GM23338 (cell line): ENCODE data around the gene NCOA1. TPM values are rescaled to one million over a fixed set of nuclear protein-coding genes. Genes with fewer than 3 reads are reported as not detected.

Experiments
- polyA plus RNA-seq: library from polyadenylated mRNA; unstranded; fragments of >200 nt; fragmentation: Nextera tagmentation; extraction: Ambion mirVana; gene quantifications from 2 replicates; pipeline ENCODE4 v1.2.1, GENCODE V29; 2016
- small RNA-seq: library from RNA; depleted of rRNA; stranded (forward); fragments of <200 nt; gene quantifications from one replicate; pipeline ENCODE3, GENCODE V24; 2014; ENCODE audit warnings: low replicate concordance
- total RNA-seq: library from RNA; depleted of rRNA; stranded (reverse); fragments of >200 nt; shearing (Covaris generic); gene quantifications from 2 replicates; pipeline ENCODE4 v1.2.3, GENCODE V29; 2014; rRNA removed

NCOA1 gene
- total and polyA plus RNA-seq, 2 experiments from 2014 or later = 7.1 to 15.1 TPM

Small RNA genes lying within 50 kb of the gene (small RNA-seq; reads per million reads assigned to genes)
- gene RNA5SP88 (not detected), gene RNU6-936P (not detected)

Other genes with a start within 250 kb of the NCOA1 start
- gene ITSN2, start 130.7 kb upstream of the NCOA1 start, total RNA-seq = 14.0 and 17.1 TPM in 2 replicates
- gene ITSN2, start 130.7 kb upstream of the NCOA1 start, polyA plus RNA-seq = 15.5 and 17.8 TPM in 2 replicates